ENCODE data around the gene DPYSL4. TPM values are rescaled to one million over a fixed set of nuclear protein-coding genes. Genes with fewer than 3 reads are reported as not detected.
"Not testable (repeated sequence)": the region's sequence is repeated elsewhere in the genome, so short reads cannot be mapped to it uniquely, and the experiment has no call there.

DPYSL4 gene
- polyA plus RNA-seq, 4 donors = 13.6 to 19.4 (median 18.8) TPM

GRCh38 chr10:132205650-132206376 lies 19.1 kb downstream of the DPYSL4 start:
- DNase-seq (ENCODE audit: low read depth in 4 of 4, low spot score in 3 of 4) = no peak

GRCh38 chr10:132206377-132206745 lies 19.6 kb downstream of the DPYSL4 start:
- DNase-seq (ENCODE audit: low read depth in 4 of 4, low spot score in 3 of 4) = no peak

GRCh38 chr10:132206806-132207535 lies 20.2 kb downstream of the DPYSL4 start:
- DNase-seq (ENCODE audit: low read depth in 4 of 4, low spot score in 3 of 4) = no peak

DNA sequence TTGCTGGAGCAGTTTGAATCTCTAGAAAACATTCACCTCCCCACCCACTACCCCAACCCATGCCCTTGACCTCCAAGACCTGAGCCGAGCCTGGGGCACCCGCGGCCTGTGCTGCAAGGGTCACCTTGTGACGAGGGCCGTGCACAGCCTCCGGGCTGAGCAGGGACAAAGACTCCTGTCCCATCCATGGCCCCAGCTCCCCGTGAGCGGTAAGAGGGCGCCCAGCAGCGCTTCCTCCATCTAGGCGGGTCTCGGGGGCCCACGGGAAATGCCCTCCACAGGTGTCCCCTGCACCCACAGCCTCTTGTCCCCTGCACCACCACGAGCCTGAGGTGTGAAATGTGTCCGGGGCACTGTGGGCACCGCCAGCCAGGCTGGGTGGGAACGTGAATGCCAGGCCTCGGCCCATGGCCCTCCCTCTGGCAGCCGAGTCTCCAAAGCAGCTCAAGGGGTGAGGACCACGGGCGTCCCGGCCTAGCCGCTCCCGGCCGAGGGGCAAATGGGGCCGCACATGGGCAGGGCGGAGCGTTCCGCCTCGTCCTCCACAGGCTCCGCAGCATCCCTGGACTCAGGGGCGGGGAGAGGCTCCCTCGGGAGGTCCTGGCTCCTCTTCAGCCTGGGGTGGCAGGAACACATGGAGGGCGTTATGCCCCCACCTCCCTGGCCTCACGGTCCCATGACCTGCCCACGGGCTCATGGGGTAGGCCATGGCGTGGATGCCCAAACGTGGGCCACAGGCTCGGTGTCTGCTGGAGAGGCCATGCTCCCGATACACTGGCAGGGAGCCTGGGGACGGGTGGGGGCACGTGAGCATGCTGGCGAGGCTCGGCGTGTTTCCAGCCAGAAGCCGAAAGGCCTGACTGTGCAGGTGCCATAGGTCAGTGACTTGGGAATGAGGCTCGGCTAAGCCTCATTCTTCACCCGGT lies 21.1 kb downstream of the DPYSL4 start:
- no peak for DNase-seq (ENCODE audit: low read depth in 4 of 4, low spot score in 3 of 4)

GRCh38 chr10:132208462-132209050 lies 21.8 kb downstream of the DPYSL4 start:
- DNase-seq (ENCODE audit: low read depth in 4 of 4, low spot score in 3 of 4) = no peak

DNA sequence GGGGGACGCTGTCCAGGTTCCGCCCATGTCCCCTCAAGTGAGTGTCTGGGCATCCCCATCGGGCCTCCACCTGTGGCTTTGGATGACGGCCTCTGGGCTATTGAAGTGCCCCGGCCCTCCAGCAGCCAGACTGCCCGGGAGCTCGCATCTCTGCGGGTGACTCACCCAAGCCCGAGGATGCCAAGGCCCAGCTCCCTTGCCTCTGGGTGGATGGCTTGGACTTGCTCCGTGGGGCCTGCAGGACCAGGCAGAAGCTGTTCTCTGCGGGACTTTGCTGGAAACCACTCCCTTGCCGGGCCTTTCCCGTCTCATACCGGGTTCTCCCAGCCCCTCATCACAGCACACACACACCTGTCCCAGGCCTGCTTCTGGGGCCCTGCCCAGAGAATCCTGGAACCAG lies 22.4 kb downstream of the DPYSL4 start:
- DNase-seq (ENCODE audit: low read depth in 4 of 4, low spot score in 3 of 4) = no peak

DNA sequence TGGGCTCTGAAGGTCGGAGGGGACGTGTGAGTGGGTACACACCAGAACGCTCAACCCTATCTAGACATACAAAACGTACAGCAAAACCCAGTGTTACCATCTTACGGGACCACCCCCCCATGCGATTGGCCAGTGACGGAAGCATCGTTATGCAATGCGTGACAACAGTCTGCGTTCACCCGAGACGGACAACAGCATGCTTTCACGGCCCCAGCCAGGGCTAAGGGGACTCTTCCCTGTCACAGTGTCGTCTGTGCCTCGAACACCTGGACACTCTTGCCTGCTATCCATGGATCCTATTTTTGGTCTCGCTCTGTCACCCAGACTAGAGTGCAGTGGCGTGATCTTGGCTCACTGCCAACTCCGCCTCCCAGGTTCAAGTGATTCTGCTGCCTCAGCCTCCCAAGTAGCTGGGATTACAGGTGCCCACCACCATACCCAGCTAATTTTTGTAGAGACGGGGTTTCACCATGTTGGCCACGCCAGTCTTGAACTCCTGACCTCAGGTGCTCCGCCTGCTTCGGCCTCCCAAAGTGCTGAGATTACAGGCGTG lies 23.3 kb downstream of the DPYSL4 start:
- no peak for DNase-seq (ENCODE audit: low read depth in 4 of 4, low spot score in 3 of 4)

DNA sequence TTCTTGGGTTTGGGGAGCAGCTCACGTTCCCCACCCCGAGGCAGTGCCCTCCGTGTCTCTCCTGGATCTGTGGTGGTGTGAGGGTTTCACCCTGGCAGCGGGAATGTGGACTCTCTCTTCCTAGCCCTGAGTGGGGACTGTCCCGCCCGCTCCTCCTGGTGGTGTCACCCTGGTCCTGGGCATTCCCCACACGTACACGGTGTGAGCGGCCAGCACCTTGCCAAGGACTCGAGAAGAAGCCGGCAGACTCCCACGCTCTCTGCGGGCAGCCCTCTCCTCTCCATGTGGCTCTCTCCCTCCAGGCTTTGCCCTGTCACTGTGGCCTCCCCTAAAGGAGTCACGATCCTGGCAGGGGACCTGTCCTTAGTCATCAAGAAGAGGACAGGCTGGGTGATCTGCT lies 24.0 kb downstream of the DPYSL4 start:
- DNase-seq (ENCODE audit: low read depth in 4 of 4, low spot score in 3 of 4) = no peak

- DNase-seq (ENCODE audit: low read depth in 4 of 4, low spot score in 3 of 4) = no peak
These were observed 24.5 kb downstream of the DPYSL4 start for GRCh38 chr10:132211246-132211645.

DNA sequence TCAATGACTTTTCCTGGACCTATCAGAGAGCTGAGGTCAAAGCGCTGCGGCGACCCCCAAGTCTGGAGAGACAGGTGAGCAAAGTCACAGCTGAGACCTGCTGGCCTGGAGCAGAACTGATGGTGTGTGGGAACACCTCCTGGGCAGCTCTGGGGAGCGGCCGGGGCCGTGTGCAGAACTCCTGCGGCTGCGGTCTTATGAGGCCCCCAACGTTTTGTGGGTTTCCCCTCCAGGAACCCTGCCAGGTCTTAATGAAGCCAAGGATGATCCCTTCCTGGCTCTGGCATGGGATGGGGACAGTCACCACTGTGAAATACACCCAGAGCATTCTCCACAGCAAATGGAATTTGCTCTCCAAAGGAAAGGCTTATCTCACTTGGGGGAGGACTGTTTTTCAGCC lies 26.1 kb downstream of the DPYSL4 start:
- no peak for DNase-seq (ENCODE audit: low read depth in 4 of 4, low spot score in 3 of 4)

- DNase-seq (ENCODE audit: low read depth in 4 of 4, low spot score in 3 of 4) = no peak
These were observed 27.2 kb downstream of the DPYSL4 start for GRCh38 chr10:132213917-132214316.

DNA sequence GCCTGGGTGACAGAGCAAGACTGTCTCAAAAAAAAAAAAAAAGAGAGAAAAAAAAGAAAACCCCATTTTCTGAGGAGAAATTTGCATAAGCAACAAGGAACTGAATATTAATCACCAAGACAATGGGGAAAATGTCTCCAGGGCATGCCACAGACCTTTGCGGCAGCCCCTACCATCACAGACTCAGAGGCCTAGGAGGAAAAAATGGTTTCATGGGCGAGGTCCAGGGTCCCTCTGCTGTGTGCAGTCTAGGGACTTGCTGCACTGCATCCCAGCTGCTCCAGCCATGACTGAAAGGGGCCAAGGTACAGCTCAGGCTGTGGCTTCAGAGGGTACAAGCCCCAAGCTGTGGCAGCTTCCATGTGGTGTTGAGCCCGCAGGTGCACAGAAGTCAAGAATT lies 29.7 kb downstream of the DPYSL4 start:
- DNase-seq (ENCODE audit: low read depth in 4 of 4, low spot score in 3 of 4) = not testable (repeated sequence)

DNA sequence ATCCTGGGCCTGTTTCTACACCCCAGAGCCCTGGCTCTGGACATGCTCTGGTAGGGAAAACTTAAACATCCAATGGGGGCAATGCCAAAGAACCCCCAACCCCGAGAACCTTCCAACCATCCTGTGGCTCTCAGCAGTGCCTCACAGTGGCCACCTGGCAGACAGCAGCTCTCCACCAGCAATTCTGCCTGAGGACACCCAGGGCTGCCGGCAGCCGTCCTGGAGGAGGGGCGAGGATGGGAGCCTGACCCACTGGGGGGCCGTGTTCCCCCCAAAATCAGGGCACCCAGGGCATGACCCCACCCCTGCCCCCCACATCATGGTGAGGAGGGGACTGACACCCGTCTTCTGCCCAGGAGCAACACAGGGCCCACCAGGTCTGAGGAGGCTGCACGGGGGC lies 32.7 kb downstream of the DPYSL4 start:
- DNase-seq (ENCODE audit: low read depth in 4 of 4, low spot score in 3 of 4) = no peak

- no peak for DNase-seq (ENCODE audit: low read depth in 4 of 4, low spot score in 3 of 4)
These were observed 33.3 kb downstream of the DPYSL4 start for GRCh38 chr10:132220061-132220460.

- not testable (repeated sequence) for DNase-seq (ENCODE audit: low read depth in 4 of 4, low spot score in 3 of 4)
These were observed 34.2 kb downstream of the DPYSL4 start for GRCh38 chr10:132220996-132221395.

DNA sequence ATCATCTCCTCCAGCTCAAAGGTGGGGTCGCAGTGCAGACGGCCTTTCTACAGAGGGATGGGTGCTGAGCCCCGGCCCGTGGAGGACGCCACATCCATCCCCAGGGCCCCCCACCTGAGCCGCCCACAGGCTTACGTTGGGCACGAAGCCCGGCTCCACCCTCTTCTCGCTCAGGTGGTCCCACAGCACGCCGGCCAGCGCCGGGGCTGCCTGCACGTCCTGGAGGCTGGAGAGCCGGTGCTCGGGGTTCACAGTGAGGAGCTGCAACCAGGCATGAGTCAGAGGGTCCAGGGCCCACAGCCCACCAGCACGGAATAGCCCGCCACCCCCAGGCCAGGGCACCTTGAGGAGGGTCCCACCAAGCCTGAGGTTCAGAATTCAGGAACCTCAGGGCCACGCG lies 36.0 kb downstream of the DPYSL4 start:
- no peak for DNase-seq (ENCODE audit: low read depth in 4 of 4, low spot score in 3 of 4)

DNA sequence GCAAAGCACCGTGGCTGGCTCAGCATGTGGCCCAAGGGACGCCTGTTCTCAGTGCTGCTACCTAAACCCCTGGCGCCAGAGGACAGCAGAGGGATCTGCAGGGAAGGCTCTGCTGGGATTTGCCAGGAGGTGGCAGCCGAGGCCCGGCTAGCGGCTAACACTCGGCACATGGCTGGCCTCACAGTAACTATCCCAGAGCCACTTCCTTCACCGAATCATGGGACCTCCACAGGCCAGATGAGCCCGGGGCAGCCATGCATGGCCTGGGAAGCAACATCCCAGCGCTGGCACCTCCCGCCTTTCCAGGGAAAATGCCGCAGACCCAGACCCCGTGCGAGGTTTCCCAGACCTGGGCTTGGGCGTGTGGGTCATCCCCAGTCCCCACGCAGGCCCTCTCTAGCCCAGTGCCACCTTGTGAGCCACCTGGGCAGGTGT lies 36.4 kb downstream of the DPYSL4 start:
- peak; percentile 58 to 66 (median 63) for DNase-seq (ENCODE audit: low read depth in 4 of 4, low spot score in 3 of 4)

- no peak for DNase-seq (ENCODE audit: low read depth in 4 of 4, low spot score in 3 of 4)
These were observed 37.0 kb downstream of the DPYSL4 start for GRCh38 chr10:132223611-132224342.

- DNase-seq (ENCODE audit: low read depth in 4 of 4, low spot score in 3 of 4) = no peak
These were observed 37.8 kb downstream of the DPYSL4 start for GRCh38 chr10:132224343-132225072.

Data from left renal pelvis (tissue), 4 donors.